ENCODE results near the gene BTG3.

The BTG3 gene

DNA sequence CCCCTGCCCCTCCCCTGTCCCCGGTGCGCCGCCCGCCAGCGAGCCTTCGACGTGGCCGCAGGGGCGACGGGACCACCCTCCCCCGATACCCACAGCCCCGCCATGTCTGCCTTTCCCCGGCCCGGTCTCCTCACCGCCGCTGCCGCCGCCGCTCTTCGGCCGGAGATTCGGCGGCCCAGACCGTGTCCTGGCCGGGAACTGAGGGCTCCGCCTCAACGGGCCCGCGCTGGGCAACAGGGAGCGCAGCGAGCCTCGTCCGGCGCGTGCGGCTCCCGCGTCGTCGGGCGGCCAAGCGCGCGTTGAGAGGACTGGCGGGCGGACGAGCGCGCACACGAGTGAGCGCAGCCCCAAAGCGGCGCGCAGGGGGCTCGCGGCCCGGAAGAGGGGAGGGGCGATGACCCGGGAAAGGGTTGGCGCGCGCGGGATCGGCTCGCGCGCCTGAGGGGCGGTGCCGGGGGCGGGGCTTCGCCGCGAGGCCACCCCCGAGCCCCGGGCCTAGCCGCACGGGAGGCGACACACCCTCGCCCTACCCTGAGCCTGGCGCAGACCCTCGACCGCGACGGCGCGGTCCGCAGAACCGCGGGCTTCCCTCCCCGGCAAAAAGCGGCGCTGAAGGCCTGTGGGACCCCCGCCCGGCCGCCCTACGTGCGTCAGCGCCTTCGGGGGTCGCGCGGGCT, at the start of gene BTG3:
BTG3 (minus strand) TSS at position 337 of the 677 bp plus-strand sequence. CDS start 3,757 bp downstream, outside the sequence.
- DNase-seq (ENCODE audit: low spot score) = peak; percentile 59

- DNase-seq (ENCODE audit: low spot score) = no peak
Measured at GRCh38 chr21:17660862-17661261, 48.2 kb upstream of the BTG3 start.

DNA sequence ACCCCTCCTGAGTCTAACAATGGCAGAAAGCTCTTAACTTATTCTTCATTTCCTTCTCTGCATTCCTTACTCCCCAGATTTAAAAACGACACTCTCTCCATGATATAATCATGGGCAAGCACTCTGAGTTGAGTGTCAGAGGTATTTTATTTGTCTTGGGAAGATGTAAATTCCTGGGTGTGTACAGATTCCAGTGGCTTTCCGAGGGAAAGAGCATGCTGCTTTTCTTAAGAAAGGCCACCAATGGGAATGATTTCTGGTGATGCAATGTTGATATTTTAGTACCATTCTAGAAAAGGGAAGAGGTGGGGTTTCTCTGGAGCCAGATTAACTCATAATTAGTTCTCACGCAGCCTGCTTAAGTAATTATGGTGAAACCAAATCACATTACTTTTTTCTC, 47.8 kb upstream of the BTG3 start:
- no peak for DNase-seq (ENCODE audit: low spot score)

DNA sequence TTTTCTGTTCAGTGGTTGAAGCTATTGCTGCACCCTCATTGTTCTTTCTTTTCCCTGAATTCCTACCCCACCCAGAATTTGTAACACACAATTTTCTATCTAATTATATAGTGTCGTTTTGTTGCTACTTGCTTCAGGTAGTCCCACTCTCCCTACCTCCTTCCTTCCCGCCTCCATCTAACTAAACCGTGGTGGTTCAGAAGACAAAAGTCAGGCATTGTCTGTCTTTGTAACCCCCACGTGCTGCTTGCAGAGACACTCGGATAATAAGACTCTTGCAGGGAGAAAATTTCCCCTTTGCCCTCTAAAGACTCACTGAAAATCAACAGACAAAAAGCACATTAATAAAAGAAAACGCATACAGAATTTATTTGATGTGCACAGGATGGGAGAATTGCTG, 46.2 kb upstream of the BTG3 start:
- no peak for DNase-seq (ENCODE audit: low spot score)

- no peak for DNase-seq (ENCODE audit: low spot score)
Measured at GRCh38 chr21:17651526-17651925, 38.8 kb upstream of the BTG3 start.

GRCh38 chr21:17650292-17650691, 37.6 kb upstream of the BTG3 start:
- no peak for DNase-seq (ENCODE audit: low spot score)

DNA sequence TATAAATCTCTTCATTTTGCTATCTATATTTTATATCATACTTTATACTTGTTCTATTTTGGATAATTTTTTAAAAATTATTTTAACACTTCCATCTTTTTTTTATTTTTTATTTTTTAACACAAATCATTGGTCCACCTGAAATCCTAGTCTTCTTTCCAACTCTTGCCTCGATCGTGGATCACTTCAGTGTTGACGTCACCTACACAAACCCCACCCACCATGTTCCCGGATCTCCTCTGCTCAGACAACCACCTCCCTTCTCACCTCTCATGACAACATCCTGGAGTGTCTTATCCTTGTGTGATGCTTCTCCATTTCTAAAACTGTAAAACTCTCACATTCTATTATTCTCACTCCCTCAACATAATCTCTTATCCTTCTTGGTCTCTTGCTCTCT, 34.1 kb upstream of the BTG3 start:
- DNase-seq (ENCODE audit: low spot score) = no peak

GRCh38 chr21:17644186-17644585, 31.5 kb upstream of the BTG3 start:
- DNase-seq (ENCODE audit: low spot score) = no peak

- DNase-seq (ENCODE audit: low spot score) = no peak
Measured at GRCh38 chr21:17640821-17641220, 28.1 kb upstream of the BTG3 start.

GRCh38 chr21:17636711-17637110, 24.0 kb upstream of the BTG3 start:
- DNase-seq (ENCODE audit: low spot score) = no peak

- DNase-seq (ENCODE audit: low spot score) = no peak
Measured at GRCh38 chr21:17631195-17631594, 18.5 kb upstream of the BTG3 start.

DNA sequence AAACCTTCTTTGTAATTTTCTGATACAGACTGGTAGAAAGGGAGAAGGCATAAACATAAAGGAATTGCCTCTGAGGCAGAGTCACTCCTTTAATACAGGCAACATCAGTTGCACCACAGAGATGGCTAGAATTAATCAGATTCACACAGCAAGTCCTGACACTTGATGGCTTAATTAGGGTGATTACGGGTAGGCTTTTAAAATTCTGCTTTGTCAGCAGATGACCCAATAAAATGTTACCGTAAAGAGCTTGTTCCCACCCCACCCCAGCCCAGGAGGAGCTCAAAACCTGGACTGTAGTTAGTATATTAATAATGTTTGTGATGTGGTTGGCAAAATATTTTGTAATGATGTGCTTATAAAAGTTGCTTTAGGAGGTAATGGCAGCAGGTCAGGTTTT, 9.3 kb upstream of the BTG3 start:
- DNase-seq (ENCODE audit: low spot score) = no peak

GRCh38 chr21:17616831-17617230, 4.1 kb upstream of the BTG3 start:
- DNase-seq (ENCODE audit: low spot score) = no peak

DNA sequence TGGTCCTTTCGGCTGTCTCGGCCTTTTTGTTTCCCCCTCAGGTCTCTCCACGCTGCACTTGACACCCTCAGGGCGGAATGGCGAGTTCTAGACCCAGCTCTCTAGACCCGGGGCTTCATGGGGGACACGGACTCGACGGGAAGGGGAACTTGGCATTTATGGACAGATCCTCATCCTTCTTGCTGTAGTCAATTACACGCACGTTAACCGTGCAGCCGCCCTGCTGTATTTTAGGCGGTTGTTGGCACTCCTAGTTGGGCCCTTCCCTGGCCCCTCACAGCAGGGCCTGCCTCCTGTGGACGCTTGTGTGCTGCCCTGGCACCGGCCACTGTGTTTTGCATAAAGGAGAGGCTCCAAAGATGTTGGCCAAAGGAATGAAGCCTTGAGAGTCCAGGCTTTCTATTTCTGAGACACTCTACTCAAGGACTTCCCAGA, 558 bp upstream of the BTG3 start:
- DNase-seq (ENCODE audit: low spot score) = peak; percentile 8

DNA sequence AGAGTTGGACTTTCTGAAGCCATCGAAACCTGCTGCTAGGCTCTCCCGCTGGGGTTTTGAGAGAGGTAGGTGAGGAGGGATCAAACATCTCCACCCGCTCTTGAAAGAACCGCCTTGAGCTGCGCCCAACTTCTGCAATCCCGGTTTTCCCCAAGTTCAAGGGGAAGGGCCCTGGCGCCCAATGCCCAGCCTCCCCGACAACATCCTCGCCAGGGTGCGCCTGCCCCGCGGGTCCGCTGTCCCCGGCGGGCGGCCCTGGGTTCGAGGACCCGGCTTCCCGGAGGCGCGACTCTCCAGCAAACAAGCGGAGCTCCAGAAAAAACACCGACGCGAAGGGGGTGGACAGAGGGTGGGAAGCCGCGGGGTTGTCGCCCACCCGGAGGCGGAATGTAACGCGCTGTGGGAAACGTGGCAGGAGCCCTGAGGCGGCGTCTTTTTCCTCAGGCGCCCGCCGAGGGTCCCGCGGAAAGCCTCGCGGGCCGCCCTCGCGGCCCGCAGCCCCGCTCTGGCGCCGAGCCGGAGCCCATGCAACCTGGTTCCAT, 607 bp downstream of the BTG3 start:
- DNase-seq (ENCODE audit: low spot score) = peak; percentile 4

DNA sequence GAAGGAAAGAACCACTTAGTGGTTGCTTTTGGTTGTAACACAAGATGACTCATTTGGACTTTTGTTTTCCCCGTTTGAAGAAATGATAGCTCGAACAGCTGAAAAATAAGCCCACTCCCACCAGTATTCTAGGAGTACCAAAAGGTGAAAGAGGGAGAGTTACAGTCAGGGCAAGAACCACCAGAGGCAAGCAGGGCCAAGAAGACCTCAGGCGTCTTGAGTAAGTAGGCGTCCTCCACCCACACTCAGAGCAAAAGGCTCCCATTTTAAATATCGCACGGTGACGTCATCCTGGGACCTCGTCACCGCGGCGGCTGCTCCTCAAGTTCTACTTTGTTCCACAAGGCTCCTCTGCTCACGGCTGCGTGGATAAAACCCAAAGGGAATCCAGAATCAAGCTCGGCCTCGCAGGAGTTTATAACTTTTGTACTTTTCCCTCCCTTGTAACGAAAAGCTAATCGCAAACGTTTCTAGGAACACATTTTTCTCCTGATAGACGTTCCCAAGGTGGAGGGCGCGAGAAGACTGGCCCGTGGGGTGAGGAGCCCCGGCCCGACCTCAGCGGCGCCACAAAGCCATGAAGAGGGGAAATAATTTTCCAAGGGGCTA, 1.2 kb downstream of the BTG3 start:
- DNase-seq (ENCODE audit: low spot score) = peak; percentile 30

DNA sequence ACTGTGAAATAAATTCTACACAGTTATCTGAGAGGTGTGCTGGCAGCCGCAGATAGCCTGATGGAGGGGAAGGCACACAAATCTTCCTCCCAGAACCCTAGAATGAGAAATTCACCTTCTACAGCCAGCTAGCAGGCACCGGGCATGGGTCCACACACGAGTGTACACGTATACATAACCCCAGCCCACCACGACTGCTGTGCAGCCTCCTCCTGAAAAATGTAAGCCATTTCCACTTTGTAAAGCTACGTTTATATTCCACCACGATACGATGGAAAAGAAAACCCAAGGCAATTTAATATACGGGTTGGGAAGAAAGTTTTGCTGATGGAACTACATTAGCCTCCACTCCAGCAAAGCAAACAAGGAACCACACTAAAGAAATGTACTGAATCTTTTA, 1.8 kb downstream of the BTG3 start:
- no peak for DNase-seq (ENCODE audit: low spot score)

- no peak for DNase-seq (ENCODE audit: low spot score)
Measured at GRCh38 chr21:17609681-17610080, 3.0 kb downstream of the BTG3 start.

GRCh38 chr21:17607684-17608083, 5.0 kb downstream of the BTG3 start:
- DNase-seq (ENCODE audit: low spot score) = no peak

- no peak for DNase-seq (ENCODE audit: low spot score)
Measured at GRCh38 chr21:17602874-17603273, 9.8 kb downstream of the BTG3 start.

DNA sequence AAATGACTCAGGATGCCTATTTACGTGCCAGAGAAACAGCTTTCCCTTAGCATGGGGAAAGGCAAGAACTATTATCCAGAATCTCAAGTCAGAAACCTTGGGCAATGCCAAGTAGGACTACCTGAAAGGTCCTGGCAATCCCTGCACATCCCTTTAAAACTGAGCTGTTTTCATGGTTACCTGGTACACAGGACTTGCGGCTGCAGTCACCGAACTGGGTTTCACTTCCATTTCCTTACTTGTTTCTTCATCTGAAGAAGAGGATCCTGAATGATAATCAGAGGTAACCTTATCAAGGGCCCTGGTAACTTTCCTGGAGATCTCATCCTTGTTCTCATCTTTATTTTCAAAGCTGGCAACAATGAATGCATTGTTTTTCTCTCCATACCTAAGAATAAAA, 14.3 kb downstream of the BTG3 start:
- DNase-seq (ENCODE audit: low spot score) = no peak

DNA sequence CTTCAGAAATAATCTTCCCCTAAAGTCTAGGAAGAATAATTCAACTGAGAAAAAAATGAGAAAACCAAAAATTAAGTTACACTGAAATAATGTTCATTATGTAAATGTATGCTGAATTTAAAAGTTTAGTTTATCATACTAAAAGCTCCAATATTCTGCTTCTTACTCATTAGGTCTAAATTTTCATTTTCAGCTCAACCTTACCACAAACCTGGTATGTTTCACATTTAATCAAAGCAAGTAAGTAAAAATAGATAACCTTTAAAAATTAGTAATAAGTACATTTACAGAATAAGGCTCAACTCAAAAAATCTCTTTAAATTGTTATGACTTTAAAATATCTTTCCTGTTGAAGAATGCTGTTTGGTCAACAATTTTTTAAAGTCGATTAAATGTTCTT, 15.0 kb downstream of the BTG3 start:
- no peak for DNase-seq (ENCODE audit: low spot score)

DNA sequence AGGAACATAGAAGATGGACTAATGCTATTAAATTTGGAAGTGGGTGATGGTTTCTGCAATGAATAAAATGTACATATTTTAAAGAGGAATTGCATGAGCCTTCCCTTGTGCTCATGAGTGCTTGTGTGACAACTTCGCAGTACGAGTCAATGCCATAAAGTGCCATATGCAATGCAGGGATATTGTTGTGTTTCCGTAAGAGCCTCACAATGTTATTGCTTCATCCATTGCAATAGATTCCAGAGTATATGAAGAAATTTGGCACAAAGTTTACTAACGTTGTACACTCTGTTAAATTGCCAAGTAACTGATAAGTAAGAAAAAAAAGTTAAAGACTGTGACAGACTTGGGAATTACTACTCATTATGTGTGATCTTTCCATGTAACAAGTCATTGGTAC, 22.3 kb downstream of the BTG3 start:
- no peak for DNase-seq (ENCODE audit: low spot score)

Data from HuH-7.5 (cell line).